K562 (cell line): Measurements from ENCODE around the gene HECW1. TPM values are rescaled to one million over a fixed set of nuclear protein-coding genes. Genes with fewer than 3 reads are reported as not detected.
A peak's percentile ranks its signal among the peaks of the same experiment; 100 is the strongest.

Experiments used
- ATAC-seq: fragments of 200-7000 bp; cut with Tn5 transposase; 3 replicates; pipeline ENCODE4 v1.9.1; 2020; ENCODE audit warnings: moderate library complexity
- BruUV-seq: library from RNA; stranded (reverse); fragments of 400-500 nt; replicated peaks from 2 replicates; lab custom pipeline; 2021; lab: Mats Ljungman, UMichigan
- CTCF ChIA-PET: fragments of 300-600 bp; formaldehyde crosslinking; extraction: SDS; loops from one replicate; lab custom pipeline; 2021; ENCODE audit warnings: low intra/inter-chr PET ratio; lab: Yijun Ruan, JAX
- POLR2A ChIA-PET: fragments of 300-600, 350-650 bp; sonication (Branson Sonifier 250); formaldehyde crosslinking; extraction: SDS; loops from one replicate; lab custom pipeline; 2021; ENCODE audit warnings: antibody characterized with exemption, inconsistent platforms; lab: Yijun Ruan, JAX
- DNase-seq, 4 experiments: peaks; one replicate each; pipeline versions ENCODE4 v3.0.0 to v3.0.0-alpha.2; 2011 to 2018; ENCODE audit warnings: low spot score in 3 of 4, mixed read lengths in 3 of 4; ENCODE audit errors: extremely low read depth in 1 of 4
- FAIRE-seq: peaks from 2 replicates; lab custom pipeline; 2011; peaks lifted over from hg19 to GRCh38; lab: Jason Lieb, UNC
- H2AFZ ChIP-seq: 2 replicates; pipeline ENCODE4 v1.6.0; 2011; ENCODE audit warnings: low read depth, low read length, control low read depth, inconsistent platforms
- H3K27ac ChIP-seq: fragments of 200-600 bp; 3 replicates; pipeline ENCODE4 v1.8.0; 2011; ENCODE audit warnings: low read depth, mild to moderate bottlenecking, control low read depth, inconsistent platforms, low read length, moderate library complexity, mixed read lengths; ENCODE audit errors: extremely low read depth
- H3K27me3 ChIP-seq, 2 experiments: fragments of 300-600 bp in 1 of 2; 2 replicates in 1 of 2; 3 replicates in 1 of 2; pipeline versions ENCODE4 v1.6.0 to v1.8.0; 2011; ENCODE audit warnings: inconsistent platforms in 2 of 2, low read length in 2 of 2, mild to moderate bottlenecking in 1 of 2, mixed read lengths in 1 of 2, moderate library complexity in 1 of 2; ENCODE audit not compliant: control insufficient read depth in 2 of 2, insufficient read depth in 2 of 2
- H3K36me3 ChIP-seq: fragments of 300-600 bp; 3 replicates; pipeline ENCODE4 v1.8.0; 2011; ENCODE audit warnings: mild to moderate bottlenecking, low read length, inconsistent platforms; ENCODE audit not compliant: control insufficient read depth, insufficient read depth
- H3K4me1 ChIP-seq, 2 experiments: fragments of 200-600 bp in 1 of 2; replicated peaks in 1 of 2; 2 replicates in 1 of 2; 3 replicates in 1 of 2; pipeline versions ENCODE4 v1.5.1 to v1.8.0; 2011; ENCODE audit warnings: inconsistent platforms in 2 of 2, low read length in 2 of 2, mild to moderate bottlenecking in 1 of 2, mixed read lengths in 1 of 2, moderate library complexity in 1 of 2; ENCODE audit not compliant: control insufficient read depth in 2 of 2, insufficient read depth in 2 of 2
- H3K4me2 ChIP-seq: 2 replicates; pipeline ENCODE4 v1.6.1; 2011; ENCODE audit warnings: low read length, control low read depth, inconsistent platforms, mixed read lengths; ENCODE audit not compliant: insufficient read depth
- H3K4me3 ChIP-seq: fragments of 200-600 bp; sonication (generic), shearing (Covaris generic); 2 replicates; pipeline ENCODE4 v1.5.1; 2016; ENCODE audit warnings: control low read depth, inconsistent platforms
- H3K79me2 ChIP-seq: fragments of 200-600 bp; 3 replicates; pipeline ENCODE4 v1.8.0; 2011; ENCODE audit warnings: low read length, inconsistent platforms; ENCODE audit not compliant: control insufficient read depth, insufficient read depth
- H3K9ac ChIP-seq, 2 experiments: 2 replicates each; pipeline versions ENCODE4 v1.6.0 to v1.6.1; 2011; ENCODE audit warnings: low read depth in 2 of 2, low read length in 2 of 2, control low read depth in 1 of 2, inconsistent platforms in 1 of 2, mild to moderate bottlenecking in 1 of 2, mixed read lengths in 1 of 2; ENCODE audit not compliant: insufficient read depth in 1 of 2
- H3K9me1 ChIP-seq: one replicate; pipeline ENCODE4 v1.6.0; 2011; ENCODE audit warnings: inconsistent platforms, mild to moderate bottlenecking, low read length, moderate library complexity; ENCODE audit not compliant: control insufficient read depth, insufficient read depth
- H3K9me3 ChIP-seq: replicated peaks from 2 replicates; pipeline ENCODE4 v1.5.1; 2011; ENCODE audit warnings: low read depth, low read length, inconsistent platforms; ENCODE audit not compliant: control insufficient read depth, insufficient read depth
- H4K20me1 ChIP-seq: replicated peaks from 2 replicates; pipeline ENCODE4 v1.6.1; 2011; ENCODE audit warnings: low read length, inconsistent platforms, mixed read lengths; ENCODE audit not compliant: control insufficient read depth, insufficient read depth
- C11orf30 ChIP-seq: fragments of 450-650 bp; IDR thresholded peaks from 2 replicates; pipeline ENCODE4 v1.6.1; 2016; ENCODE audit warnings: low read depth, mild to moderate bottlenecking
- MAFG ChIP-seq: fragments of 450-650 bp; conservative IDR thresholded peaks from 2 replicates; pipeline ENCODE4 v1.6.1; 2016; ENCODE audit warnings: missing genetic modification characterization, missing compliant biosample characterization
- NFE2 ChIP-seq: IDR thresholded peaks from 2 replicates; pipeline ENCODE4 v1.6.1; 2014; ENCODE audit warnings: antibody characterized with exemption, low read depth
- NR1H2 ChIP-seq: sonication (generic); formaldehyde crosslinking; IDR thresholded peaks from 2 replicates; pipeline ENCODE4 v1.4.0; 2020; ENCODE audit warnings: mild to moderate bottlenecking, missing genetic modification reagents
- NR2C2 ChIP-seq, 2 experiments: fragments of 200-800 bp in 1 of 2; sonication (Bioruptor generic) in 1 of 2; sonication (generic) in 1 of 2; formaldehyde crosslinking in 1 of 2; IDR thresholded peaks; 2 replicates each; pipeline versions ENCODE4 v1.6.1 to v1.8.0; 2016 to 2022; ENCODE audit warnings: mild to moderate bottlenecking in 1 of 2, missing compliant biosample characterization in 1 of 2, missing genetic modification characterization in 1 of 2, missing genetic modification reagents in 1 of 2
- NRF1 ChIP-seq, 2 experiments: fragments of 450-650 bp; IDR thresholded peaks in 1 of 2; conservative IDR thresholded peaks in 1 of 2; 2 replicates each; pipeline ENCODE4 v1.6.1; 2014; ENCODE audit warnings: mild to moderate bottlenecking in 2 of 2
- PML ChIP-seq: IDR thresholded peaks from 2 replicates; pipeline ENCODE4 v1.6.1; 2012; ENCODE audit warnings: low read length, inconsistent platforms
- POLR2G ChIP-seq: fragments of 200-400 bp; formaldehyde crosslinking; IDR thresholded peaks from 2 replicates; pipeline ENCODE4 v1.6.1; 2017; ENCODE audit warnings: low read depth, mild to moderate bottlenecking, antibody characterized with exemption, low read length, moderate library complexity
- RBFOX2 ChIP-seq: fragments of 200-400 bp; formaldehyde crosslinking; IDR thresholded peaks from 2 replicates; pipeline ENCODE4 v1.6.1; 2017; ENCODE audit warnings: low read depth, mild to moderate bottlenecking, low read length, moderate library complexity
- TCF7 ChIP-seq: sonication (generic); IDR thresholded peaks from 2 replicates; pipeline ENCODE4 v1.6.1; 2016; ENCODE audit warnings: antibody characterized with exemption, borderline replicate concordance
- ZNF263 ChIP-seq: sonication (generic); formaldehyde crosslinking; IDR thresholded peaks from 2 replicates; pipeline ENCODE4 v1.8.0; 2022; ENCODE audit warnings: mild to moderate bottlenecking, missing genetic modification reagents, borderline replicate concordance
- WGBS: fragments of 100-300 bp; shearing (Covaris generic); methylation state at CpG from one replicate; pipeline ENCODE4 v1.1.6; 2016; ENCODE audit warnings: low coverage, mixed read lengths; ENCODE audit not compliant: insufficient coverage; ENCODE audit errors: missing lambda C conversion rate; 5-methylcytosine and 5-hydroxymethylcytosine counted together
- in situ Hi-C: fragments of 300-500 bp; cut with MboI; formaldehyde crosslinking; loops from 4 replicates; pipeline ENCODE4 v1.15.0; 2018; ENCODE audit warnings: inconsistent platforms, mixed read lengths
- intact Hi-C: fragments of 100-400 bp; cut with micrococcal nuclease; formaldehyde crosslinking; loops from 2 replicates; pipeline ENCODE4 v1.14.2; 2022
- polyA plus RNA-seq, 8 experiments: library from polyadenylated mRNA; depleted of rRNA in 4 of 8; stranded (reverse) in 5 of 8; unstranded in 3 of 8; fragments of >200 nt; fragmentation: Nextera tagmentation in 2 of 8; fragmentation: Illumina TruSeq in 1 of 8; extraction: Ambion mirVana in 2 of 8; extraction: Trizol in 1 of 8; gene quantifications; 2 replicates each; pipeline versions ENCODE4 v1.2.1 to v1.2.3, GENCODE V29; 2011 to 2014; ENCODE audit warnings: inconsistent platforms in 1 of 8, missing spikeins in 1 of 8
- total RNA-seq, 7 experiments: library from RNA; depleted of rRNA in 6 of 7; stranded (reverse); fragments of >200 nt in 6 of 7; fragmentation: Illumina TruSeq in 2 of 7; extraction: Trizol in 2 of 7; gene quantifications; 2 replicates each; pipeline versions ENCODE4 v1.2.1 to v1.2.3, GENCODE V29; 2011 to 2021; ENCODE audit warnings: low replicate concordance in 1 of 7

Gene HECW1
- total and polyA plus RNA-seq, 9 of the 15 experiments (the other 6 are each of a cell fraction or from before 2014, with no cell fraction given): 0.07 to 0.31 (median 0.13) TPM; not detected in 4

- H3K9me1 ChIP-seq: no peaks in the 10 kb centered on the region
- no peak overlapping the region for H3K27ac ChIP-seq
- peak overlapping the region in 1 of 2 experiments; percentile 46; a peak in 2 of 4 replicates for H3K9ac ChIP-seq
- CTCF ChIA-PET: no interaction called here
- WGBS: 20% methylated on average over 3 of the region's 4 CpGs
- intact Hi-C loops (no loop called here), in situ Hi-C loops (no loop called here)
- peaks cover 3 to 20% of the 10 kb centered on the region in 2 experiments; a peak in 3 of 5 replicates for H3K27me3 ChIP-seq
- ATAC-seq (no peak), DNase-seq (no peak), FAIRE-seq (no peak)
- peak overlapping the region; percentile 70 for H3K4me2 ChIP-seq
- no peaks in the 10 kb centered on the region for H4K20me1 ChIP-seq
- TF ChIP-seq ZNF263 (CRISPR knock-in tag) (peak; percentile 91), TCF7 (no peak)
- POLR2A ChIA-PET: interaction anchor here (0.6 to 1.0 kb wide), 2 partner anchors 8 to 49 kb away, joined by 3 to 4 read pairs; no protein-coding TSS in a partner anchor
- H3K36me3 ChIP-seq: no peaks in the 10 kb centered on the region
- H3K9me3 ChIP-seq: no peaks in the 10 kb centered on the region
- H2AFZ ChIP-seq: peak overlapping the region; percentile 77
- H3K4me1 ChIP-seq: peaks cover 0 to 8% of the 10 kb centered on the region in 2 experiments; a peak in 2 of 5 replicates
- H3K79me2 ChIP-seq: no peaks in the 10 kb centered on the region
- peak overlapping the region; percentile 20 for H3K4me3 ChIP-seq
- BruUV-seq: no TSS peak
These were observed 136.1 kb downstream of the HECW1 start for GRCh38 chr7:43248553-43248952.

GRCh38 chr7:43248961-43249822, 136.7 kb downstream of the HECW1 start:
- peak overlapping the region; percentile 17 to 46; a peak in 3 of 4 replicates for H3K9ac ChIP-seq
- intact Hi-C loops (no loop called here), in situ Hi-C loops (no loop called here)
- ATAC-seq (peak; percentile 87), DNase-seq (peak; percentile 23 to 42 (median 29)), FAIRE-seq (peak; percentile 19)
- no peaks in the 10 kb centered on the region for H4K20me1 ChIP-seq
- ChIA-PET POLR2A (interaction anchor here (0.6 to 1.0 kb wide), 4 partner anchors 9 to 316 kb away, joined by 3 to 4 read pairs (median 3); no protein-coding TSS in a partner anchor), CTCF (no interaction called here)
- peak overlapping the region; percentile 77 for H2AFZ ChIP-seq
- 11% methylated on average over 29 of the region's 29 CpGs for WGBS
- BruUV-seq: no TSS peak
- peaks cover 3 to 15% of the 10 kb centered on the region in 2 experiments; a peak in 2 of 5 replicates for H3K27me3 ChIP-seq
- no peaks in the 10 kb centered on the region for H3K79me2 ChIP-seq
- H3K4me3 ChIP-seq: peak overlapping the region; percentile 20
- no peaks in the 10 kb centered on the region for H3K36me3 ChIP-seq
- H3K9me1 ChIP-seq: no peaks in the 10 kb centered on the region
- H3K4me2 ChIP-seq: peak overlapping the region; percentile 70
- H3K9me3 ChIP-seq: no peaks in the 10 kb centered on the region
- H3K27ac ChIP-seq: no peak overlapping the region
- peaks cover 0 to 8% of the 10 kb centered on the region in 2 experiments; a peak in 2 of 5 replicates for H3K4me1 ChIP-seq
- TF ChIP-seq RBFOX2 (0 out of 2 replicates have a peak, but pooled peaks have one; percentile 30), MAFG (0 out of 2 replicates have a peak, but pooled peaks have one; percentile 27), NR1H2 (CRISPR knock-in tag) (no peak), PML (no peak), NRF1 (conservative IDR thresholded peaks at IDR 0.05 in 1 of 2, IDR thresholded peaks at IDR 0.05 in 1 of 2) (peak; percentile 44 to 51), NFE2 (peak; percentile 39), POLR2G (0 out of 2 replicates have a peak, but pooled peaks have one; percentile 23), NR2C2 (CRISPR knock-in tag; IDR thresholded peaks at IDR 0.05) (no peak), NR2C2 (tag; IDR thresholded peaks at IDR 0.05) (peak; percentile 85), C11orf30 (peak; percentile 59; the same call in 1 of the 2 replicates)
